ENCODE results near the gene CYRIA.

DNA sequence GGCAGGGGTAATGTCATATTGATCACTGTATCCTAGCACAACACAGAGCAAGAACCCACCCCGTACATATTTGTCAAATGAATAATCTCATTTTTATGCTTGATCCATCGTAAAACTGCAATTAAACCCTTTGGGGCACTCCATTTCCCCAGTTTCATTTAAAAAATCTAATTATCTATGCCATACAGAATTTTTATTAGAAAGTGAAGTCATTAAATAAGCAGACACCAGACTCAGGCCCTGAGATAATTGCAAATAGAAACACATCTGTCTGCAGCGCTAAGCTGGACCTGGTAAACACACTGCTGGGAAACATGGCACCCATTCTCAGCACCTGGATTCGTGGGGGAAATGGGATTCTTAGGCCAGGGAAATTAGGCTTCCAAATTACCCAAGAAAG, 5.1 kb downstream of the CYRIA start:
- no peak for TF ChIP-seq CTCF (conservative IDR thresholded peaks at IDR 0.05 in 1 of 2, IDR thresholded peaks at IDR 0.05 in 1 of 2; ENCODE audit: low read depth in 1 of 2, low read length in 2 of 2)
- no peak for TF ChIP-seq EZH2 (IDR thresholded peaks at IDR 0.05; ENCODE audit: low read length, missing control alignments)
